ENCODE measurements around the gene PLEKHH2. TPM values are rescaled to one million over a fixed set of nuclear protein-coding genes. Genes with fewer than 3 reads are reported as not detected.

Gene PLEKHH2
- total RNA-seq, 4 donors from 2014 or later, result 6.8 to 77.3 (median 11.5) TPM

- WGBS, result 75% methylated on average over 1 of the region's 1 CpG
Observed at GRCh38 chr2:43810888-43811287, 173.8 kb downstream of the PLEKHH2 start.

DNA sequence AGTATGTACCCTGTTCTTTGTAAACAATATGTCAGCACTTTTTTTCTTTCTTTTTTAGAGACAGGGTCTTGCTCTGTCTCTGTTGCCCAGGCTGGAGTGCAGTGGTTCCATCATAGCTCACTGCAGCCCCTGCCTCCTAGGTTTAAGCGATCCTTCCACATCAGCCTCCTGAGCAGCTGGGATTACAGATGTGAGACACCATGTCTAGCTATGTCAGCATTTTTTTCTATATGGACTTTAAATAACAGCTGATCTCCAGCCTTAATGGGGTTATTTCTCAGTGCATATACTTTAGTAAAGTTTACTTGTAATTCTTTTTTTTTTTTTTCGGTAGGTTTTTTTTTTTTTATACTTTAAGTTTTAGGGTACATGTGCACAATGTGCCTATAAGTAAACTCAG lies 174.9 kb downstream of the PLEKHH2 start:
- H3K4me1 ChIP-seq, result no peaks in the 10 kb centered on the region
- H3K9me3 ChIP-seq, result no peaks in the 10 kb centered on the region
- 86% methylated on average over 2 of the region's 2 CpGs for WGBS
- DNase-seq (ENCODE audit: low spot score in 2 of 2), result no peak
- H3K27me3 ChIP-seq, result no peaks in the 10 kb centered on the region
- peaks cover 33% of the 10 kb centered on the region for H3K36me3 ChIP-seq
- no peak overlapping the region for H3K4me3 ChIP-seq
- TF ChIP-seq POLR2A (IDR thresholded peaks at IDR 0.05) (no peak), CTCF (IDR thresholded peaks at IDR 0.05) (no peak), EP300 (IDR thresholded peaks at IDR 0.05) (no peak), POLR2AphosphoS5 (IDR thresholded peaks at IDR 0.05) (no peak)
- H3K27ac ChIP-seq, result no peak overlapping the region

More at GRCh38 chr2:43810888-43811287, 173.8 kb downstream of the PLEKHH2 start:
- Histone ChIP-seq H3K4me3 (no peak overlapping the region), H3K4me1 (no peaks in the 10 kb centered on the region), H3K9me3 (no peaks in the 10 kb centered on the region), H3K27me3 (no peaks in the 10 kb centered on the region), H3K36me3 (peaks cover 44% of the 10 kb centered on the region), H3K27ac (no peak overlapping the region)
- no peak for TF ChIP-seq CTCF (IDR thresholded peaks at IDR 0.05)
- no peak for TF ChIP-seq POLR2A (IDR thresholded peaks at IDR 0.05)
- TF ChIP-seq EP300 (IDR thresholded peaks at IDR 0.05), result no peak
- no peak for TF ChIP-seq POLR2AphosphoS5 (IDR thresholded peaks at IDR 0.05)
- no peak for DNase-seq (ENCODE audit: low spot score in 2 of 2)

DNA sequence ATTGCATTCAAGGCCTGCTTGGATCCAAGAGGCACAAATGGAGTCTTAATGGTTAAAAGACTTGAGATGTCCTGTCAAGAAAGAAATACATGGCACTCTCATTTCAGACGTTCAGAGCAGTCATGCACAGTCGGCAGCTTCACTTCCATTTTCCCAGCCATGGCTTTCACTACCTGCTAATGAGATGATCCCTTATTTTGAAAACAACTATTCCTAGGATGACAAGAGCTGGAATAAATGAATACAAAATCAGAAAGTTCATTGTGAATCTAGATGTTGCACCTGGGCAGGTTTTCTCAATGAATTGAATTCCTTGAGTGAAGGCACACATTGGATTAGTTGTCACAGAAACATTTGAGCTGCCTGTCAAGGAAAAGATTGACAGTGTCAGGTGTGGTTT lies 175.9 kb downstream of the PLEKHH2 start:
- no peaks in the 10 kb centered on the region for H3K4me1 ChIP-seq
- H3K4me3 ChIP-seq, result no peak overlapping the region
- no peak for DNase-seq (ENCODE audit: low spot score in 2 of 2)
- TF ChIP-seq POLR2A (IDR thresholded peaks at IDR 0.05) (no peak), EP300 (IDR thresholded peaks at IDR 0.05) (no peak), CTCF (IDR thresholded peaks at IDR 0.05) (no peak), POLR2AphosphoS5 (IDR thresholded peaks at IDR 0.05) (no peak)
- H3K9me3 ChIP-seq, result no peaks in the 10 kb centered on the region
- H3K27me3 ChIP-seq, result no peaks in the 10 kb centered on the region
- 51% methylated on average over 2 of the region's 2 CpGs for WGBS
- H3K27ac ChIP-seq, result no peak overlapping the region
- peaks cover 33% of the 10 kb centered on the region for H3K36me3 ChIP-seq

DNA sequence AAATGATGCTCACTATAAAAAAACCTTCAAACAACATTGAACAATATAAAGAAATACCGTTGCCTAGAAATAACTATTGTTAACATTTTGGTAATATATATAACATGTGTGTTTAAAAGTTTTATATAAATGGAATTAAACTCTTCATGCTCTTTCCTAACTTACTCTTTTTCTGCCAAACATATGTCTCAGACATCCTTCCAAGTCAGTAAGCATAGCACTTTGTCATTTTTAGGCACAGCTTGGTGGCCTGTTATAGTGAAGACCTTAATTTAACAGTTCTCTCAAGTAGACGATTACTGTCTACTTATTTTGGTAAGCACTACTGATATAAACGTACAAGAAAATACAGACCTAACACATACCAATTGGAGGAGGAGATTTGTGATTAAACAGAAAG lies 177.7 kb downstream of the PLEKHH2 start:
- no peak for DNase-seq (ENCODE audit: low spot score in 2 of 2)
- no peak overlapping the region for H3K4me3 ChIP-seq
- H3K27ac ChIP-seq, result no peak overlapping the region
- no peak for TF ChIP-seq POLR2AphosphoS5 (IDR thresholded peaks at IDR 0.05)
- TF ChIP-seq POLR2A (IDR thresholded peaks at IDR 0.05), result no peak
- TF ChIP-seq EP300 (IDR thresholded peaks at IDR 0.05), result no peak
- TF ChIP-seq CTCF (IDR thresholded peaks at IDR 0.05), result no peak
- no peaks in the 10 kb centered on the region for H3K4me1 ChIP-seq
- 83% methylated on average over 3 of the region's 3 CpGs for WGBS
- no peaks in the 10 kb centered on the region for H3K9me3 ChIP-seq
- H3K27me3 ChIP-seq, result no peaks in the 10 kb centered on the region
- peaks cover 22% of the 10 kb centered on the region for H3K36me3 ChIP-seq

Other genes starting within 250 kb of the PLEKHH2 start
- 10 to 100 TPM; 26.2 to 58.3 (median 29.7) TPM for gene THADA, start 41.2 kb upstream of the PLEKHH2 start, total RNA-seq
- under 1 TPM in 1 of 4 donors, not detected in 3; 0.44 TPM for gene C1GALT1C1L, start 39.2 kb downstream of the PLEKHH2 start, total RNA-seq
- gene DYNC2LI1, start 136.8 kb downstream of the PLEKHH2 start, total RNA-seq, result 10 to 100 TPM in 3 of 4 donors, 1 to 10 TPM in 1; 9.8 to 48.9 (median 21.2) TPM
- gene ABCG5, start 201.6 kb downstream of the PLEKHH2 start, total RNA-seq, result not detected
- not detected for gene ABCG8, start 201.7 kb downstream of the PLEKHH2 start, total RNA-seq

Measured in suprapubic skin (tissue), 4 donors.